Measurements from ENCODE around the gene SLC4A5.

DNA sequence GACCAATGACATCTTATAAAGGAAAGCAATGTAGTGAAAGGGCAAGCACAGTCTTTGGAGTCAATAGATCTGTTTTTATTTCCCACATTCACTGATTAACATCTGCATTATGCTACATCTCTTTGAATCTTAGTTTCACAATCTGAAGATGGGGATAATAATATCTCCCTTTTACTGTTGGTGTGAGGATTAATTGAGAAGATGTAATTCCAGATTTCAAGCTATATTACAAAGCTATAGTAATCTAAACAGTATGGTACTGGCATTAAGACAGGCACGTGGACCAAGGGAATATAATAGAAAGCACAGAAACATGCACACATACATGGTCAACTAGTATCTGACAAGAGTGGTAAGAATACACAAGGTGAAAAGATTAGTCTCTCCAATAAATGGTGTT is 45.3 kb downstream of the SLC4A5 start:
- TF ChIP-seq, protein P1, sequence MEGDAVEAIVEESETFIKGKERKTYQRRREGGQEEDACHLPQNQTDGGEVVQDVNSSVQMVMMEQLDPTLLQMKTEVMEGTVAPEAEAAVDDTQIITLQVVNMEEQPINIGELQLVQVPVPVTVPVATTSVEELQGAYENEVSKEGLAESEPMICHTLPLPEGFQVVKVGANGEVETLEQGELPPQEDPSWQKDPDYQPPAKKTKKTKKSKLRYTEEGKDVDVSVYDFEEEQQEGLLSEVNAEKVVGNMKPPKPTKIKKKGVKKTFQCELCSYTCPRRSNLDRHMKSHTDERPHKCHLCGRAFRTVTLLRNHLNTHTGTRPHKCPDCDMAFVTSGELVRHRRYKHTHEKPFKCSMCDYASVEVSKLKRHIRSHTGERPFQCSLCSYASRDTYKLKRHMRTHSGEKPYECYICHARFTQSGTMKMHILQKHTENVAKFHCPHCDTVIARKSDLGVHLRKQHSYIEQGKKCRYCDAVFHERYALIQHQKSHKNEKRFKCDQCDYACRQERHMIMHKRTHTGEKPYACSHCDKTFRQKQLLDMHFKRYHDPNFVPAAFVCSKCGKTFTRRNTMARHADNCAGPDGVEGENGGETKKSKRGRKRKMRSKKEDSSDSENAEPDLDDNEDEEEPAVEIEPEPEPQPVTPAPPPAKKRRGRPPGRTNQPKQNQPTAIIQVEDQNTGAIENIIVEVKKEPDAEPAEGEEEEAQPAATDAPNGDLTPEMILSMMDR (IDR thresholded peaks at IDR 0.05 in 8 of 11, conservative IDR thresholded peaks at IDR 0.05 in 3 of 11): no peak
- TF ChIP-seq POLR2A (IDR thresholded peaks at IDR 0.05): no peak
